Neural progenitor cell (in vitro differentiated cells): ENCODE data around the gene EMC6. TPM values are rescaled to one million over a fixed set of nuclear protein-coding genes. Genes with fewer than 3 reads are reported as not detected.

ENCODE experiments used
- DNase-seq: peaks from one replicate; pipeline ENCODE4 v3.0.0-alpha.2; 2016; ENCODE audit warnings: low spot score
- H2AFZ ChIP-seq: fragments of 200-600 bp; sonication (generic); replicated peaks from 2 replicates; pipeline ENCODE4 v1.6.1; 2016; ENCODE audit warnings: antibody characterized with exemption
- H3F3A ChIP-seq: fragments of 200-600 bp; sonication (generic); 2 replicates; pipeline ENCODE4 v1.6.1; 2016; ENCODE audit warnings: antibody characterized with exemption, low read depth
- H3K27ac ChIP-seq: fragments of 200-600 bp; sonication (generic); 2 replicates; pipeline ENCODE4 v1.5.1; 2016; ENCODE audit warnings: mild to moderate bottlenecking
- H3K27me3 ChIP-seq: fragments of 200-600 bp; sonication (generic); 2 replicates; pipeline ENCODE4 v1.6.1; 2016; ENCODE audit warnings: mild to moderate bottlenecking, moderate library complexity
- H3K36me3 ChIP-seq: fragments of 200-600 bp; sonication (generic); 2 replicates; pipeline ENCODE4 v1.5.1; 2016
- H3K4me1 ChIP-seq: fragments of 200-600 bp; sonication (generic); 2 replicates; pipeline ENCODE4 v1.6.1; 2016; ENCODE audit warnings: mixed run types
- H3K4me2 ChIP-seq: fragments of 200-600 bp; sonication (generic); 2 replicates; pipeline ENCODE4 v1.6.1; 2016
- H3K4me3 ChIP-seq: fragments of 200-600 bp; sonication (generic); 2 replicates; pipeline ENCODE4 v1.5.1; 2016
- H3K79me2 ChIP-seq: fragments of 200-600 bp; sonication (generic); 2 replicates; pipeline ENCODE4 v1.6.1; 2016; ENCODE audit warnings: low read depth
- H3K9ac ChIP-seq: fragments of 200-600 bp; sonication (generic); 2 replicates; pipeline ENCODE4 v1.6.1; 2016
- H3K9me3 ChIP-seq: fragments of 200-600 bp; sonication (generic); 2 replicates; pipeline ENCODE4 v1.5.1; 2016; ENCODE audit warnings: low read depth
- H4K20me1 ChIP-seq: fragments of 200-600 bp; sonication (generic); 2 replicates; pipeline ENCODE4 v1.6.1; 2016; ENCODE audit warnings: low read depth
- H3K27ac Mint-ChIP-seq: 3 replicates; pipeline ENCODE4 v1.8.0; 2021; ENCODE audit warnings: mixed read lengths
- H3K27me3 Mint-ChIP-seq: 2 replicates; pipeline ENCODE4 v1.8.0; 2022; ENCODE audit warnings: low read depth, mild to moderate bottlenecking, inconsistent platforms, moderate library complexity, mixed read lengths; ENCODE audit not compliant: insufficient read depth
- H3K36me3 Mint-ChIP-seq: 3 replicates; pipeline ENCODE4 v1.8.0; 2021; ENCODE audit warnings: mixed read lengths
- H3K4me1 Mint-ChIP-seq: 3 replicates; pipeline ENCODE4 v1.8.0; 2021; ENCODE audit warnings: mixed read lengths
- H3K4me3 Mint-ChIP-seq: 3 replicates; pipeline ENCODE4 v1.8.0; 2021; ENCODE audit warnings: mild to moderate bottlenecking, moderate library complexity, mixed read lengths
- H3K9me3 Mint-ChIP-seq: 3 replicates; pipeline ENCODE4 v1.8.0; 2020; ENCODE audit warnings: mixed read lengths
- EZH2 ChIP-seq: fragments of 200-600 bp; sonication (generic); IDR thresholded peaks from 2 replicates; pipeline ENCODE4 v1.6.1; 2017; ENCODE audit warnings: antibody characterized with exemption, mild to moderate bottlenecking, moderate library complexity
- EZH2phosphoT487 ChIP-seq: fragments of 200-600 bp; sonication (generic); IDR thresholded peaks from 2 replicates; pipeline ENCODE4 v1.6.1; 2017; ENCODE audit warnings: antibody characterized with exemption
- total RNA-seq: library from RNA; depleted of rRNA; stranded (reverse); fragments of >200 nt; gene quantifications from 2 replicates; pipeline ENCODE4 v1.2.3, GENCODE V29; 2015; ENCODE audit warnings: low replicate concordance
- TF ChIP-seq, protein P1 (sequence below): fragments of 200-600 bp; sonication (generic); IDR thresholded peaks from 2 replicates; pipeline ENCODE4 v1.5.1; 2017; ENCODE audit warnings: antibody characterized with exemption, mild to moderate bottlenecking

The EMC6 gene
- total RNA-seq, 1 donor from 2014 or later = 20.0 TPM

GRCh38 chr17:3636908-3637373 is 31.7 kb upstream of the EMC6 start:
- peaks cover 36% of the 10 kb centered on the region for H3K4me1 Mint-ChIP-seq
- H3K4me3 Mint-ChIP-seq = peak overlapping the region; percentile 98
- Histone ChIP-seq H3K79me2 (peaks cover 34% of the 10 kb centered on the region), H3K9ac (peak overlapping the region; percentile 44), H3K4me1 (peaks cover 8% of the 10 kb centered on the region), H3F3A (no peaks in the 10 kb centered on the region), H3K4me2 (peak overlapping the region; percentile 85), H3K27me3 (no peaks in the 10 kb centered on the region), H3K27ac (no peak overlapping the region), H3K9me3 (no peaks in the 10 kb centered on the region), H3K4me3 (peak overlapping the region; percentile 98), H4K20me1 (peaks cover 9% of the 10 kb centered on the region), H2AFZ (peak overlapping the region; percentile 89), H3K36me3 (no peaks in the 10 kb centered on the region)
- TF ChIP-seq, protein P1, sequence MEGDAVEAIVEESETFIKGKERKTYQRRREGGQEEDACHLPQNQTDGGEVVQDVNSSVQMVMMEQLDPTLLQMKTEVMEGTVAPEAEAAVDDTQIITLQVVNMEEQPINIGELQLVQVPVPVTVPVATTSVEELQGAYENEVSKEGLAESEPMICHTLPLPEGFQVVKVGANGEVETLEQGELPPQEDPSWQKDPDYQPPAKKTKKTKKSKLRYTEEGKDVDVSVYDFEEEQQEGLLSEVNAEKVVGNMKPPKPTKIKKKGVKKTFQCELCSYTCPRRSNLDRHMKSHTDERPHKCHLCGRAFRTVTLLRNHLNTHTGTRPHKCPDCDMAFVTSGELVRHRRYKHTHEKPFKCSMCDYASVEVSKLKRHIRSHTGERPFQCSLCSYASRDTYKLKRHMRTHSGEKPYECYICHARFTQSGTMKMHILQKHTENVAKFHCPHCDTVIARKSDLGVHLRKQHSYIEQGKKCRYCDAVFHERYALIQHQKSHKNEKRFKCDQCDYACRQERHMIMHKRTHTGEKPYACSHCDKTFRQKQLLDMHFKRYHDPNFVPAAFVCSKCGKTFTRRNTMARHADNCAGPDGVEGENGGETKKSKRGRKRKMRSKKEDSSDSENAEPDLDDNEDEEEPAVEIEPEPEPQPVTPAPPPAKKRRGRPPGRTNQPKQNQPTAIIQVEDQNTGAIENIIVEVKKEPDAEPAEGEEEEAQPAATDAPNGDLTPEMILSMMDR = no peak
- TF ChIP-seq EZH2 (no peak), EZH2phosphoT487 (no peak)
- H3K27ac Mint-ChIP-seq = no peak overlapping the region
- H3K27me3 Mint-ChIP-seq = peaks cover 5% of the 10 kb centered on the region
- DNase-seq = peak; percentile 56
- no peaks in the 10 kb centered on the region for H3K9me3 Mint-ChIP-seq
- peaks cover 8% of the 10 kb centered on the region for H3K36me3 Mint-ChIP-seq

- Mint-ChIP-seq H3K27me3 (no peaks in the 10 kb centered on the region), H3K4me3 (peak overlapping the region; percentile 54), H3K9me3 (no peaks in the 10 kb centered on the region), H3K36me3 (no peaks in the 10 kb centered on the region), H3K27ac (peak overlapping the region; percentile 74), H3K4me1 (peaks cover 22% of the 10 kb centered on the region)
- Histone ChIP-seq H3K27ac (no peak overlapping the region), H3K4me2 (peak overlapping the region; percentile 27), H3K36me3 (no peaks in the 10 kb centered on the region), H3F3A (no peaks in the 10 kb centered on the region), H3K79me2 (peaks cover 9% of the 10 kb centered on the region), H3K9ac (no peak overlapping the region), H3K4me3 (no peak overlapping the region), H3K27me3 (no peaks in the 10 kb centered on the region), H2AFZ (no peak overlapping the region), H3K9me3 (no peaks in the 10 kb centered on the region), H3K4me1 (peaks cover 8% of the 10 kb centered on the region), H4K20me1 (peaks cover 3% of the 10 kb centered on the region)
- TF ChIP-seq EZH2 (no peak), EZH2phosphoT487 (no peak)
- peak; percentile 22 for DNase-seq
Measured at GRCh38 chr17:3639981-3640596, 28.5 kb upstream of the EMC6 start.

DNA sequence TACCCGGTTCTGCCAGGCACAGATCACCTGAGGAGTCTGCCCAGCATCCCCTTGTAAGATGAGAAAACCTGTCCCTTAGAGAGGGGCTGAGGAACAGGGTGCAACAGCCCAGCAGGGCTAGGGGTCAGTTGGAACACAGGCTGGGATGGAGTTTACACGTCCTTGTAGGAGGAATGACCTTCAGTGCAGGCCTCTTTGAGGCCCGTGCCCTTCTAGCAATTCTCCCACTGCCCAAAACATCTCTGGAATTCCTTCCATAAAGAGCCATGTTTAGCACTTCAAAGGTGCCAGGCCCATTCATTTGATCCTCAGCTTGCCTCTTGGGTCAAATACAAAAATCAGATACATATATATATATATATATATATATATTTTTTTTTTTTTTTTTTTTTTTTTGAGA is 27.6 kb upstream of the EMC6 start:
- Mint-ChIP-seq H3K9me3 (no peaks in the 10 kb centered on the region), H3K36me3 (peaks cover 1% of the 10 kb centered on the region), H3K27me3 (no peaks in the 10 kb centered on the region), H3K4me1 (peaks cover 22% of the 10 kb centered on the region), H3K27ac (no peak overlapping the region), H3K4me3 (no peak overlapping the region)
- no peaks in the 10 kb centered on the region for H3K27me3 ChIP-seq
- H2AFZ ChIP-seq = no peak overlapping the region
- H3K9me3 ChIP-seq = no peaks in the 10 kb centered on the region
- H3K9ac ChIP-seq = no peak overlapping the region
- peaks cover 8% of the 10 kb centered on the region for H3K4me1 ChIP-seq
- H3K4me3 ChIP-seq = no peak overlapping the region
- no peak for TF ChIP-seq EZH2
- no peak for TF ChIP-seq EZH2phosphoT487
- TF ChIP-seq, protein P1 = no peak
- no peaks in the 10 kb centered on the region for H3F3A ChIP-seq
- no peaks in the 10 kb centered on the region for H3K79me2 ChIP-seq
- no peak for DNase-seq
- H3K4me2 ChIP-seq = no peak overlapping the region
- H4K20me1 ChIP-seq = peaks cover 3% of the 10 kb centered on the region
- no peaks in the 10 kb centered on the region for H3K36me3 ChIP-seq
- H3K27ac ChIP-seq = no peak overlapping the region
